NCI-H1930 (cell line): Measurements from ENCODE around the gene UROS.

Source experiments
- DNase-seq, 2 experiments: peaks; one replicate each; lab custom pipeline; 2025; lab: John Stamatoyannopoulos, UW

Gene UROS

DNA sequence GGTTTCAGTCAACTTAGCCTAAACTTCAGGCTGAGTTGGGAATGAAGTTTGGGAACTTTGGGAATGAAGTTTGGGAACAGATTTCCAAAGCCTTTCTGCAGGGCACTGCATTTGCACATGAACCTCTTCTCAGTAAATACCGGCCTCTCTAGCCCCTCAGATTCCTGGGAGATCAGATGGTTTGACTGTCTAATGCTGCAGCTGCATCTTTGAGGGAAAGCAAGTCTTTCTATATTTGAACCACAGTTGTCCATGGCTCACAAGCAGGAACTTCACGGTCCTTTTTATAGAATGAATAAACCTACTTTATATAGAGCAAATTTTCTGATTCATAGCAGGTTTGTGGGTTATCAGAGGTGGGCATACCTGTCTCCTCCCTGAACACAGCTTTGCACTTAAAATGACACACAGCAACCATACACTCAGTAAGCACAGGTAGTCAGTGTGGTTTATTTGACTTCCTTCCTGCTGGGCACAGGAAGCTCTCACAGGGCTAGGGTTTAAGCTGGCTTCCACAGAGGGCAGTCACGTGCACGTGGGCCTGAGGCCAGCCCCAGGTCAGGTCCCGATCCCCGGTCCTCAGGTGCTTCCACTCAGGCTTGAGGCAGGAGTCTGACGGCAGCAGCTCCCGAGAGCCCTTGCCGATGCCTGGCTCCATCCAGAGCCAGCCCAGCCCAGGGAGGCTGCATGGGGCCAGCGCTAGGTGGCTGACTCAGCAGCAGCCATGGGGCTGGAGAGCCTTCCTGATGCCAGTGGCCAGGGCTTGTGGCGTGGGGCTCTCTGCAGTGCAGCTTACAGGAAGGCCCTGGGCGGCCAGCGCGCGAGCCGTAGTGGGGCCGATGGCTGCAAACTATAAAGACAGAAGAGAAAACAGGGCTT lies 34.7 kb downstream of the UROS start:
- DNase-seq, result no peak

DNA sequence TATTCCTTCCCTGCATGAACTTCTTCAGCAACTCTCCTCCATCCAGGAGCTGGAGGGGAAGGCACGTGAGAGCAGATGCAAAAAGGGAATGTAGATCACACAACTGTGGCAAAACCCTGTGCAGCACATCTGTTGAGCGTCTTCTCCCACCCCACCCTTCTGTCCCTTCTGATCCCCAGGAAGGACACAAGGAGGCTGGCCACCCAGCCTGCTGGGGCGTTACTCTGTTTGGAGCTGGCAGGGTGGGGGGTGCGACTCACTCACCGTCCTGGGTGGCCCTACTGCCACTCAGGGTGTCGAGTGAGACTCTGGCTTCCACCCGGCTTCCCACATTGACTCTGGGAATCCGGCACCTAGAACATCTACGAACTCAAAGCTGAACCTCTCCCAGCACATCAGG lies 37.3 kb downstream of the UROS start:
- DNase-seq, result no peak

DNA sequence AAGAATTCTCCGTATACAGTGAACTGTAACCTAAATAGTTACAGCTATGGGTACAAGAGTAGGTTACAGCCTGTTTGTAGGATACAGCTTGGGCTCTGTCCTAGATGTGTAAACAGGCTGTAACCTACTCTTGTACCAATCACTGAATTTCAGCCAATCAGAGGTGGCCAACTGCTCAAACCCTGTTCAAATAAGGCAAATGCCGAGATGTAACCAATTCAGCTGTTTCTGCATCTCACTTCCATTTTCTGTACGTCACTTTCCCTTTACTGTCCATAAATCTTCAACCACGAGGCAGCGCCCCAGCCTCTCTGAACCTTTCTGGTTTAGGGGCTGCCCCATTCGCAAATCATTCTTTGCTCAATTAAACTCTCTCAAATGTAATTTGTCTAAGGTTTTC lies 39.1 kb downstream of the UROS start:
- no peak for DNase-seq

DNA sequence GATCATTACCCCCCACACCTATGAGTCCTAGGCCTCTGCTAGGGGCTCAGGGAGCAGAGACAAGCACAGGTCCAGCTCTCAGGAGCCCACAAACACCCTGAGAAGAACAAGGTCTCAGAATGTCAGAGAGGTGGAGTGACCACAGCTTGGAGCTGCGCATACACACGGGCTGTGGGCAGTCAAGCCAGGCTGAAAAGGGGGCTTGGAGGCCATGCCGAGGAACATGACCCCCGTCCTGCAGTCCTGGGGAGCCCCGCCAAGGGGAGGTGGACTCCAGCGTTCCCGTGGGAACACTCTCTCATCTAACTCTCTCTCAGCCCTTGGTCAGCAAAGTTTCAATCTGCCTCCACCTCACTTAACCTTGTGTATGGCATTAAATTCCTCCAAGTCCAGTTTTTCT lies 39.6 kb downstream of the UROS start:
- no peak for DNase-seq

DNA sequence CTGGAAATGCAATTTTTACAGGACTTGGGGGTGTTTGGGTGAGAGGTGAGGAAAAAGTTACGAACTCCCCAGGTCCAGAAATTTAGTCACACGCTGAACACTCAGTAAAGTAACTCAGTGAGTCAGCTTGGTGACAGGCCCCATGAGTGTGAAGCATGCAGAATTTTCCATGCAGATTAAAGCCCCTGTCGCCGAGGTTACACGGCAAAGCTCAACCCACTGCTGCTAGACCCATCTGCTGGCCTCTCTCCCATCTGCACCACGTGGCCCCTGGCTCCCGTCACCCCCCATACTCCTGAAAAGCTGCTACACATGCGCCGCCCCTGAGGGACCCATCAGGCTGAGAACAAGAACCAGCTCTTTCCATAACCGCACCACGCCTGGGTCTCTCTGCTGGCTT lies 40.4 kb downstream of the UROS start:
- no peak for DNase-seq

DNA sequence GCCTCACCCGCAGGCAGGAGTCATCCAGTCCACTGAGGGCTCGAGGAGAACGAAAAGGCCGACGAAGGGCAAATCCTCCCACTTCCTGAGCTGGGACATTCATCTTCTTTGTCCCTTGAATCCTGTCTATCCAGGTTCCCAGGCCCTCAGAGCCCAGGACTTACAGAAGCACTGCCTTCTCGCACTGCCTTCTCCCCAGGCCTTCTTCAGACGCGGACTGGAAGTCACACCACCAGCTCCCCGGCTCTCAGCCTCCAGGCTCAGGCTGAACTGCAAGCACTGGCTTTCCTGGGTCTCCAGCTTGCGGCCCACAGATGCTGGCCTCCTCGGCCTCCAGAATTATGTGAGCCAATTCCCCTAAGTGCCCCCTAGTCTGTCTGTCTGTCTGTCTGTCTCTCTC lies 41.0 kb downstream of the UROS start:
- no peak for DNase-seq

DNA sequence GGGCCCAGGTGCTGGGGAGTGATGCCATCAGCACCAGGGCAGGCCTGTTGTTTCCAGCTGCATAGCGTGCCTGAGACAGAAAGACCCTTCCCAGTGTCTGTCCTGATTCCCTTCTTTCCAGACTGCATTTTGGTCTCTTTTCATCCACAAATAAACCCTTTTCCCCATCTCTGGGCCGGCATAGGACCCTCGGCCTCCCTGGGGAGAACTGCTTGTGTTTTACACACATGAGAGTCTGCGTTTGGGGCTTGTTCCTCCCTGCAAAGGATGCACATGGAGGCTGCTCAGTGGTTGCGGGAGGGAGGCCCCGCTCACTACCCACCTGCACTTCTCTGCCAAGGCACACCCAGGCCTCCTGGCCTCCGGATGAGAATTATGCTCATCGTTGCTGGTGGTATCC lies 41.7 kb downstream of the UROS start:
- DNase-seq, result no peak

DNA sequence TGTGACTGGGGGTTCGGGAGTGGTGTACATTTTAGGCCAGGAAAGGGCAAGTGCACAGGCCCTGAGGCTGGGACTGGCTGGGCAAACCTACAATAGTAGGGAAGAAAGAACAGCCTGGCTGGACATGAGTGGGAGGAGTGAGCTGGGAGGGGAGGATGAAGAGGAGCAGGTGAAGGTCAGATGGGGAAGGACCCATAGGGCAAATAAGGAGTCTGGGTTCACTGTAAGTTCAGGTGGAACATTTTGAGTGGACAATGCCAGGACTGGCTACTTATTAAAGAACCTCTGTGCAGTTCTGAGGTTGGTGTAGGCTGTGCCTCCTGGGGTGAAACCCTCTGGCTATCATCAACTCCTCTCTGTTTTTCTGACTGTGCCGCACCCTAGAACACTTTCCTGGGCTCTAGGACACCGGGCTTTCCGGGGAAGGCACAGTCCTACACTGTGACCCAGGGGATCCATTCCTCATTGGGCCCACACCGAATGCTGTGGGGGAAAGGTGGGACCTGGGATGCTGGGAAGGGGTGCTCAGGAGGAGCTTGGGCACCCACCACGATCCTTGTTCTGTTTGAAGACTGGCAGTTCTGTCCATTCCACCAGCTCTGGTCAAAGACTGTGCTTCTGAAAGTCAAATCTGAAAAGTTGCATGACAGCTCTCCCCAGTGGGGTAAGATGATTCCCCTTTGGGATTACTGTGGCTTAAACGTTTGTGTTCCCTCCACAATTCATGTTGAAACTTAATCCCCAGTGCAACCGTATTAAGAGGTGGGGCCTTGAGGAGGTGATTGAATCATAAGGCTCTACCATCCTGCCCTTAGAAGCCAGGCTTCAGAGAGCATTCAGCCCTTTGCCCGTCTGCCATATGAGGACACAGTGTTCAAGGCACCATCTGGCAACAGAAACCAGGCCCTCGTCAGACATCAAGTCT lies 43.4 kb downstream of the UROS start:
- DNase-seq, result no peak

DNA sequence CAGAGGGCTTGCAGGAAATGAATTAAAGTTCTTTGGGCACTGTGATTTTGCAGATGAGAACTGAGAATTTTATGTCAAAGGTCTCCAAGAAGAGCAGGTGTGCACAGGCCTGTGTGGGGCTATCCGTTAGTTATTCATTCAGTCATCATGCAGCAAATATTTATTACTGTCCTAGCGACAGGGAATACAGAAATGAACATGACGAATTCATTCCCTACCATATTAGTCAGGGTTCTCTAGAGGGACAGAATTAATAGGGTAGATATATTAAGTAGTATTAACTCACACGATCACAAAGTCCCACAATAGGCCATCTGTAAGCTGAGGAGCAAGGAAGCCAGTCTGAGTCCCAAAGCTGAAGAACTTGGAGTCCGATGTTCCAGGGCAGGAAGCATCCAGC lies 44.5 kb downstream of the UROS start:
- no peak for DNase-seq

DNA sequence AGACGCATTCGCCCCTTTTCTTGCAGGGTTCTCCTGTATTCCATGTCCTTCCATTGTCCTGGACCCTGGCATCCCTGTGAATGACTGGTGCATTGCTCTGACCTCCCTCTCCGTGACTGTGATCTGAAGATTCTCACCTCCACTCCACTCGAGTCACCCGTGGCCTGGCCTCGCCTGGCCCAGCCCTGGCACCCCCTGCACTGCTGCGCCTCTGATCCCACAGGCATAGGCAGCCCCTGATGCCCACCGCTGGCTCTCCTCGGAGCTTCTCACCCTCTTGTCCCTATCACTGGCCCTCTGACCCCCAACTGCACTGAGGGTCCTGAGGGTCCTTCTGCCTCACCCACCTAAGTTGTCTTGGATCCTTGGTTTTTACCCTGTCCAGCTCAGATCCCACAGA lies 45.3 kb downstream of the UROS start:
- no peak for DNase-seq

DNA sequence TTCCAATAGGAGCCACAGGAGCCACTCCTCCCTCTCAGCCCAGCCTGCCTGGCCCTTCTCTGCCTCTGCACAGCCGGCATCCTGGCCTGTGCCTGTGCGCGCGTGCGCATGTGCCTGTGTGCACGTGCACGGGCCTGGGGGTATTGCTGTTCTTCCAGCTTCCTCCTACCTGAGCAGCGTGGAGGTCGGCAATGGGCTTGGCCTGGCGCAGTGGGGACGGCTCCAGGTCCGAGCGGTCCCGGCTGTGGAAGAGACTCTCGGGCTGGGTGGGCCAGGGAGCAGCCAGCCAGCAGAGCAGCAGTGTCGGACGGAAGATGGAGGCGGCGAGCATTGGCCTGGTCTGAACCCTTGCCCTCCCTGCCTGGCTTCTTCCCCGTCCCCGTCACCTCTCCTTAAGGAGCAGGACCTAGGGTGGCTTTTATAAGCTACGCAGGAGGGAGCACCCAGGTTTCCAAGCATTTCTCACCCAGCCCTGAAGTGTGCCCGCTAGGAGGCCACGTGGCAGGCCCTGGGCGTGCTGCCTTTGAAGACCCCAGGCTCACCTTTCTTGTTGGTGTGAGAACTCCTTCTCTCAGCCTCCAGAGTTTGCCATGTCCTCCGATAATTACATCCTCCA lies 47.5 kb downstream of the UROS start, which contains the start of gene MMP21:
Gene MMP21 (minus strand): TSS at position 331 of the 616 bp plus-strand sequence. CDS start 0 bp downstream, at position 331.
- DNase-seq, result no peak

DNA sequence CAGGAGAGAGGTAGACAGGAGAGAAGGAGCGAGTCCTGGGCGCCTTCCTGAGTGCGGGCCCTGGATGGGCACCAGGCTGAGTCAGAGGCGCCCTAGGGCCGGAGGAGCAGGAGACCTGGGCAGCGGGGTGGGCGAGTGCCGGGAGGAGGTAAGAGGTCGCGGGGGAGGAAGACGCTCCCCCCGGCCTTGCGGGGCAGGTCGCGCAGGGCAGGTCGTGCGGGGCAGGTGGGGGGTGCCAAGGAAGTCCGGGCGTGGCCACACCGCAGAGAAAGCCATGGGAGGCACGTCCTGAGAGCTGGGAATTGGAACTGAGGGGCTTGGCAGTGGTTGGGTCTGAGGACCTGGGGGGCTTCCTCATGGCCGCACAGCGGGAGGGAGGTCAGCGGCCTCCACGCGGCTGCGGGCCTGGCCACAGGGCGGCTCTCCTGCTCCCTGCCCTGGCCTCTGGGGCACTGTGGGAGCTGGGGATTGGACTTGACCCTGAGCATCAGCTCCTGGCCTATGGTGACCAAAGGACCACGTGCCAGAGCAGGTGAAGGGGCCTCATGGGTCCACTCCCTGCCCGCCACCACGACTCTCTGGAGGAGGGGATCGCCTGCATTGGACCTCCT lies 48.4 kb downstream of the UROS start:
- no peak for DNase-seq

DNA sequence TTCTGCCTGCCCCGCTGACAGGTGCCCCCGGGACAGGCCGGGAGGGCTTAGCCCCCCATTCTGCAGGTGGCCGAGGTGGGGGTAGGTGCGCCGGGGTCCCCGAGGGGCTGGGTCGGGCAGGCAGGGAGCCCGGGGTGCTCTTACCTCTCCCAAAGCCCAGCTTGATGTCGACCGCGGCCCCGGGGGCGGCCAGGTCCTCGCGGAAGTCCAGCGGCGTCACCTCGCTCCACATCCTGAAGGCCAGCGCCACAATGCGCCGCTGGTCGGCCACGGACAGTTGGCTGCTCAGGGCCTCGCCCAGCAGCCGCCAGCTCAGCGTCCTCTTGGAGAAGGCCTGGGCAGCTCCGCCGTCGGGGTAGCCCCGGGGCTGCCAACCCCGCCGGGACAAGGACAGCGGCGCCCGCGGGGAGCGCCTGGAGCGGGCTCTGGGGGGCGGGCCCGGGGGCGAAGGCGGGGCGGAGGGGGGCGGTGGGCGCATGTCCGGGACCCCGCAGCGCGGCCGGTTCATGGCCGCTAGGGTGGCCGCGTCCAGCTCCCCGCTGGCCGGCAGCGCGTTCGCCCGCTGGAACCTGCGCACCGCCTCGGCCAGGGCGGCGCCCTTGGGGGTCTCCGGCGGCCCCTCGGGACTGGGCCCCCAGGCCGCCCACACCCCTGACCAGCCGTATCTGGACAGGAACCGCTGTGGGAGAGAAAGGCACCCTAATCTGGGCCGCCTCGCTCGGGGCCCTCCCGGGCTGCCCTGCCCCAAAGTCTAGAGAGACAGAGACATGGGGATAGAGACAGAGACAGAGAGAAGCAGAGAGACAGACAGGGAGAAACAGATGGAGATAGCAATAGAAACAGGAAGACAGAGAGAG lies 49.1 kb downstream of the UROS start:
- no peak for DNase-seq

DNA sequence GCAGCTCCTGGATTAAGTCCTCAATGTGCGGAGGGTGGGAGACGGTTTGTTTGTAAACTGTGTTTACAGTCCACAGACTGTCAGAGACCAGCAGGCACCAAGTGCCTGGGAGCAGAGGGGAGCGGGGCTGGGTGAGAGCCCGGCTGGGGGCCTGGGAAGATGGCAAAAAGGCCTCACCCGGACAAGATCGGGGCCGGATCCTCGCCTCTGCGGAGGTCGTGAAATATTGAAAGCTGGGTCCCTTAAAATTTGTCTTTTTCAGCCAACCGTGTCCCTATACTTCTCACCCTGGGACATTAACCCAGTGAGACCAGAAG lies 50.2 kb downstream of the UROS start:
- DNase-seq, result no peak

DNA sequence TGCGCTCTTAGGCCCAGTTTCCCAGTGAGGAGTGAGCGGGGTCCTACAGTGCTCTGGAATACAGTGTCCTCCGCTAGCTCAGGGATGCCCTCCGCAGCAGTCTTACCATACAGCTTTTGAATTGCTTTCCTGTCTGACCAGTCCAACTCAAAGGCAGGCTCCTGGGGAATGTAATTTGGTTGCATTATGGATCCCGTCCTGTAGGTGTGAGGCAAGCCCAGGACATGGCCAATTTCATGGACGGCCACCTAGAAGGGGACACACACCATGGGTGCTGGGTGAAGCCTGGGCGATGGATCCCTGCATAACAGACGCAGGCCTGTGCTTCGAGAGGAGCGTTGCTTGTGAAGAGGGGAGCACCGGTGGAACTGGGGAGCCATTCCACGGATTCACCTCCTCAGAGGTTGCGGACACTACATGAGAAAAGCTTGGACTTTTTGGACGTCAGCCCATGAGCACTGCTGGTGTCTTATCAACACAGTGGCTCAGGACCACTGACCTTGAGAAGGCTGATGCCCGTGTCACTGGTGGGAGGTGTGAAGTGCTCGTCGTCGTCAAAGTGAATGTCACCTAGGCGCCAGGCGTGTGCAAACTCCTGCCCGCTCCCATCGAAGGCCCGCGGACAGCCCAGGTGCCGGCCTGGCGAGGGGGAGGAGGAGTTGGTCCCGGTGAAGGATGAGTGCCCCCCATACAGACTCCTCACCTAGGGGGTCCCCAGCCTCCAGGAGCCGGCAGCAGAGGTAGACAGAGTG lies 50.8 kb downstream of the UROS start:
- no peak for DNase-seq

DNA sequence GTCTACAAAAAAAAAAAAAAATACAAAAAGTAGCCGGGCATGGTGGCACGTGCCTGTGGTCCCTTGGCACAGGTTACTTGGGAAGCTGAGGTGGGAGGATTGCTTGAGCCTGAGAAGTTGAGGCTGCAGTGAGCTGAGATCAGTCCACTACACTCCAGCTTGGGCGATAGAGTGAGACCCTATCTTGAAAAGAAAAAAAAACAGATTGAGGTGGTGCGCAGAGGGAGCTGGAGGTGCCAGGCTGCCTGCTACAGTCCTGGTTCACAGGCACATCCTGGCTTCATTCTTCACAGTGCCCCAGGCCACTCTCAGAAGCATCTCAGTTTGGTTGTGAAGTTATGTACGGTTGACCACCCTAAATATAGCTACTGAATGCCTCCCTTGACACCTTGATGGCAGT lies 52.2 kb downstream of the UROS start:
- DNase-seq, result no peak

DNA sequence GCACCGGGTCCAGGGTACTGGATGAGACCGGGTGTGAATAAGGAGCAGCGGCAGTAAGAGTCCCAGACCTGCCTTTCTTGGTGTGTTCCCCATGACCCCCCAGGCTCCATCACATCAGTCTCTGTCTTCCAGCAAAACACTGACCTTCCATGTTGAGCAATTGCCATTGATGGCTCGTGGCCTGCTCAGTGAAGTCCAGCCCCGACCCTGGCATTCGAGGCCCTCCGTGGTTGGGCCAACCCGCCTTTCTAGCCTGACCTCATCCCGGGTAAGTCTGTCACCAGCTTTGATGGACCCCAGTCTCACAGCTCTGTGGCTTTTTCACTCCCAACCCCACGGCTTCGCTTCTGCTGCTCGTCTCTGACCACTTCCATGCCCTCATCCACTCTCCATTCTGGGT lies 53.9 kb downstream of the UROS start:
- no peak for DNase-seq

DNA sequence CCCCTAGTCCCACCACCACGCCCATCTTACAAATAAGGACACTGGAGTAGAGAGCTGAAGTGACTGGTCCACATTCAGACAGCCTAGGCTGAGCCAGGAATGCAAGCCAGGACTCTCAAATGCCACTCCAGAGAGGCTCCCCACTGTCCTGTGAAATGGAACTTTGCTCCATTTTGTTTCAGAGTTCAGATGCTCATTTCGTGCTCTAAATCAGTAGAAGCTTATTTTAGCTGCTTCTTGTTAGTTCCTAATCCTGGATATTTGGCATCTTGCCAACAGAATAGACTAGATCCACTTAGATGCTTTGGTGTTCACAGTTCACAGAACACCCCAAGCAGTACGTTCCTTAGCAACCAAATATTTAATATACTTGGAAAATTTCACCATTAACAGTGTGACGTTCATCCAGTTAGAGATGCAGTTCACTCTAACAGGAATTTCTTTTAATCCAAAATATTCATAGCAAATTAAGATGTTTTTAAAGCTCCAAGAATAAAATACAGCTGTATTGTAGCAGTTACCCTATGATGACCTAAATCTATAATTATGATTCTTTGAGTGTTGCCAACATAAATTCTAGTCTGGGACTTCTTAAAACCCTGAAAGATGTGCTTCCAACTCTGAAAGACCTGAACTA lies 54.7 kb downstream of the UROS start:
- no peak for DNase-seq

DNA sequence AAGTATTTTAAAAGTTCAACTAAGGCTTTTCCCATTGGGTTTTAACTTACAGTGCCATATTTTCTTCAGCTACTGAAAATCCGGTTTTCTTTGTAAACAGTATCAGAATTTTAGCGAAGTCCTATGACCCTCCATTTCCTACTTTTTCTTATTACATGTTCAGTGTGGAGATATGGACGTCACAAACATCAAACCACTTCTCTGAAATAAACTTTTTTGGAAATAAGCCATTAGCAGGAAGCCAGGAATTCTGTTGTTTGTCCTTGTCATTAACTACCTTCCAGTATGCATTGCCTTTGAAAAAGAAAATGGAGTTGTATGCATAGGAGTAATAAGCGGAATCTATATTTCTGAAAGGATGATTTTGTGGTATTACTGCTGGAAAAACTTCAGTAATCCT lies 56.5 kb downstream of the UROS start:
- no peak for DNase-seq

DNA sequence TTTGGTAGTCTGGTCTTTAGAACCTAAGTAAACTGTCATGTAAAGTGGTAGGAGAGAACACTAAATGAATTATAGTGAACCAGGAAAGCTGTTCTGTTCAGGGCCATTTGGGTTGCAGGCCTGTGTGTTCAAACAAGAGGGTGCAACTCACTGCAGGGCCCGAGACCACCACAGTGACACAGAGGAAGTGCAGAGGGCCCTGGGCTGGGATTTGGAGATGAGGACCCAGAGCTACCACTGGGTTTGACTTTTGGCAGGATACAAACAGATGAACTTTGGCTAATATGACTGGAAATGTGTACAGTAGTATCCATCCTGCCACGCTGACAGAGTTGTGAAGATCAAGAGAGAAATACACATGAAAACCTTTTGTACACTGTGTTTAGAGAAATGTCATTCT lies 57.2 kb downstream of the UROS start:
- no peak for DNase-seq
